GM21367 (cell line): ENCODE data around the gene WBP2NL.
"Not testable (repeated sequence)": the region's sequence is repeated elsewhere in the genome, so short reads cannot be mapped to it uniquely, and the experiment has no call there.

Experiments
- ATAC-seq: cut with Tn5 transposase; IDR thresholded peaks from one replicate; pipeline ENCODE4 v1.9.1; 2021; ENCODE audit not compliant: unreplicated experiment

Gene WBP2NL

DNA sequence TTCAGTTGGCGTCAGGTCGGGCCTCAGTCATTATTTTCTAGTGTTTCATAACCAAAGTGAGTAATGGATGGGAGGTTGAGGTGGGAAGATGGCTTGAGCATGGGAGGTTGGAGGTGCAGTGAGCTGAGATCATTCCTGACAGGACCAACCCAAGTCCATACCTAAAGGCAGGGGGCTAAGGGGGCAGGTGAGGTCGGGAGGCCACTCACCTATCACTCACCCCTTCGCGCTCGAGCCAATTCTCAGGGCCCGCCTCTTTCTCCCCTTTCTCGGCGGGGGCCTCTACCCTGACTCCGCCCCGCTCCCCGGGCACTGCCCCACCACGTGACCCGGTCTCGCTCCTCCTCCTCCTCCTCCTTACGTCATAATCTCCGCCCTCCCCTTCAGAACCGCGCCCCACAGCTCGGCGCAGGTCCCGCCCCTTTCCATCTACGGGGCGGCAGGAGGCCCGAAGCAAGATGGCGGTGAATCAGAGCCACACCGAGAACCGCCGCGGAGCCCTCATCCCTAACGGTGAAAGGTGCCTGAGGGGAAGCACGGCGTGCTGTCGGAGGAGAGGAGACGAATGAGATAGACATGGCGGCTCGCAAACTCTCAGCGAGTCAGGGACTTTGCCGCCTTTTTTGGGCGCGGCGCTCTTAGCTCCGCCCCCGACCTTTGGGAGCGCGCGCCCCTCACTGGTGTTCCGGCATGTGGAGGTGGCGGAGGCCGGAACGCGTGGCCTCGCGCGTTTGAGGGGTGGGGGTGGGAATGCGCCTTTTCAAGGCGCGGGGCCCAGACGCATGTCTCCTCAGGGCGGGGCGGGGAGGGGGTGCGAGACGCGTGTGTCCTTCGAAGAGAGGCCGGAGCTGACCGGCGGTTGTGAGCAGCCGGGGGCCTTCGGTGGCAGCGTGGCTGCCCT is at the start of gene WBP2NL:
Gene WBP2NL, plus strand, starts transcription at position 428 of the 901 bp plus-strand sequence. Its CDS starts 31 bp downstream, at position 459.
- ATAC-seq: no peak

DNA sequence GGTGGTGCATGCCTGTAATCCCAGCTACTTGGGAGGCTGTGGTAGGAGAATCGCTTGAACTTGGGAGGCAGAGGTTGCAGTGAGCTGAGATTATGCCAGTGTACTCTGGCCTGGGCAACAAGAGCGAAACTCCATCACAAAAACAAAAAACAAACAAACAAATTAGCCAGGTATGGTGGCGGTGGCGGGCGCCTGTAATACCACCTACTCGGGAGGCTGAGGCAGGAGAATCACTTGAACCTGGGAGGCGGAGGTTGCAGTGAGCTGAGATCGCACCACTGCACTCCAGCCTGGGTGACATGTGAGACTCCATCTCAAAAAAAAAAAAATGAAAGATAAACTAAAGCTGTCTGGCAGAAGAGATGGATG is 49.7 kb upstream of the WBP2NL start:
- not testable (repeated sequence) for ATAC-seq

DNA sequence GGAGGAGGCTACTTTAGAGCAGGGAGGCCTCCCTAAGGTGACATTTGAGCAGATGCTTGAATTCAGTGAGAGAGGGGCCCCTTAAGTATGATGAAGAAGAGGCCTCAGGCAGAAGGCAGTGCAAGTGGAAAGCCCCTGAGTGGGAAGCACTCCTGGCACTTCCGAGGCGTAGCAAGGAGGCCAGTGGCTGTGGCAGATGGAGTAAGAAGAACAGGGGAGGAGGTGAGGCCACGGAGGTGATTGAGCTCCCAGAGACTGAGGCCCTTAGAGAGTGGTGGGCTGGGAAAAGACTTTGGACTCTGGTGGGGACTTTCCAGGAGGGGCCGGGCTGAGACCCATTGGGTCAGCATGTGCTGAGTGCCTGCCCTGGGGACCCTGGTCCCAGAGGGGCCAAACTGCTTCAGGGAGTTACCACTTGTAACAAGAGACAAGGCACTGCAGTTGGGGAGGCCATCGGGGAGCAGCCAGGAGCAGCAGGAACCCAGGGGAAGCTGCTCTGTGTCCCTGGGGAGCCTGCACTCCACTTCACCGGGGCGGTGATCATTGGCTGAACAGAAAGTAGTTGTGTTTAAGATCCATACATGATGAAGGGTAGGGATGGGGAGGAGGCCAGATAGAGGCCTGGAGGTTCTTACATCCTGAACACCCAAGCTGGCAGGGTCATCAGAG is 49.2 kb upstream of the WBP2NL start:
- ATAC-seq: no peak

GRCh38 chr22:41951898-41952474 is 46.6 kb upstream of the WBP2NL start, which contains the start of gene SMIM45:
TSS of gene SMIM45 (plus strand) at chr22:41952150.
- ATAC-seq: no peak

GRCh38 chr22:41952713-41953112 is 45.9 kb upstream of the WBP2NL start:
- no peak for ATAC-seq

GRCh38 chr22:41957941-41958556 is 40.5 kb upstream of the WBP2NL start:
- no peak for ATAC-seq

GRCh38 chr22:41963453-41964111 is 35.0 kb upstream of the WBP2NL start:
- no peak for ATAC-seq

DNA sequence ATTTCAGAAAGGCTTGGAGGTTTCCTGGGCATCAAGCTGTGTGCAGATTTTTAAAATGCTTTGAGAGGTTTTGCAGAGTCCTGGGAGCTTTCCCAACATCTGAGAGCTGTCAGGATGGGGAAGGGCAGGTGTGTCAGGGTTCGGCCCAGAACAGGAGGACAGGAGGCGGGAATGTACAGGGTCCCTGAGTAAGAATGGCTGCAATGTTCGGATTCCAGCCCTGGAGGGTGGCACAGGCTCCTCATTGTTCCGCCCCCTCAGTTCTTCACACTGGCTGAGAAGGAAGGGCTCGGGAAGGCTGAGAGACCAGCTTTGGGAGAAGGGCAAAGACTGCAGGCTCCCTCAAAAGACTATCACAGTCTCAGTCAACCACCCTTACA is 34.5 kb upstream of the WBP2NL start:
- no peak for ATAC-seq

- no peak for ATAC-seq
These were observed 32.4 kb upstream of the WBP2NL start for GRCh38 chr22:41966225-41966606.

GRCh38 chr22:41966607-41967240 is 31.9 kb upstream of the WBP2NL start:
- ATAC-seq: no peak

- ATAC-seq: no peak
These were observed 30.0 kb upstream of the WBP2NL start for GRCh38 chr22:41968601-41969000.

DNA sequence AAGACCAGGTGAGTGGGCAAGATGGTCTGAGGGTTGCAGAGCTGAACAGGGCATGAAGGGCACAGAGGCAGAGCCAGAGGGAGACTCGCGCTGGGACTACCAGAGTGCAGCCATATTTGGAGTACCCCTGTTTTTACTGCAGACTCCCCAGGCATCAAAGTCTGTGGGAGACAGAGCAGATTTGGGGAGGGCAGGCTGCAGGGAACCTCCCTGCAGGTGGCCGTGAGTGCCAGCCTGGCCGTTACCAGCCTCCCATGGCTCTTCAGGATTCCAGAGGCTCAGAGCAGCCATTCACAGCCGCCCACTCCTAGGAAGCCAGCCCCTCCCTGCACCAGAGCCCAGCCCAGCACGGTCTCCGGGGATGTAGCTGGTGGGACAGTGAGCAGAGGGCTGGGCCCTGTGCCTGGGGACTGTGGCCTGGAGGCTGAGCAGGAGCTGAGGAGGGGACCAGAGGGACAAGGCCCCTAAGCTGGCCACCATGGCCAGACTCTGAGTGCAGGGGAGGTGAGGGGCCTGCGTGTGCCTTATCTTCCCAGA is 29.4 kb upstream of the WBP2NL start, which contains the start of gene SEPTIN3:
Gene SEPTIN3, plus strand, starts transcription at position 334 of the 537 bp plus-strand sequence. CDS start 2,050 bp downstream, outside the sequence.
- ATAC-seq: no peak

- no peak for ATAC-seq
These were observed 28.0 kb upstream of the WBP2NL start for GRCh38 chr22:41970601-41971000.

DNA sequence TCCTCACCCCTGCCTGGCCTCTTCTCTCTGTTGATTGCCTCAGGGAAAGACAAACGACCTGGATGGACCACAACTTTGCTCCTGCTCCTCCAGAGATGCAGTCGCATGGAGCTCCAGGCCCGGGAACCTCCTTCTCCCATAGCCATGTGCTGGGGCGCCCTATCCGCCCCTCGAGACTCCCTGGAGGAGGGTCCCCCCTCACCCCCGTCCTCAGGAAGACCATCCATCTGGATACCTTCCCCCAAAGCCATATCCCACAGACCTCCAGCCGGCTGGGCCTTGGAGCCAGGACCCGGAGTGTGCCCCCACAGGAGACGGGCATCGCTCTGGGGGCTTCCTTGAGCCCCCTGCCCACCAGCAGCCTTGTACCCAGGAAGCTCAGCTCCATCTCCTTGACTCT is 27.2 kb upstream of the WBP2NL start:
- no peak for ATAC-seq

DNA sequence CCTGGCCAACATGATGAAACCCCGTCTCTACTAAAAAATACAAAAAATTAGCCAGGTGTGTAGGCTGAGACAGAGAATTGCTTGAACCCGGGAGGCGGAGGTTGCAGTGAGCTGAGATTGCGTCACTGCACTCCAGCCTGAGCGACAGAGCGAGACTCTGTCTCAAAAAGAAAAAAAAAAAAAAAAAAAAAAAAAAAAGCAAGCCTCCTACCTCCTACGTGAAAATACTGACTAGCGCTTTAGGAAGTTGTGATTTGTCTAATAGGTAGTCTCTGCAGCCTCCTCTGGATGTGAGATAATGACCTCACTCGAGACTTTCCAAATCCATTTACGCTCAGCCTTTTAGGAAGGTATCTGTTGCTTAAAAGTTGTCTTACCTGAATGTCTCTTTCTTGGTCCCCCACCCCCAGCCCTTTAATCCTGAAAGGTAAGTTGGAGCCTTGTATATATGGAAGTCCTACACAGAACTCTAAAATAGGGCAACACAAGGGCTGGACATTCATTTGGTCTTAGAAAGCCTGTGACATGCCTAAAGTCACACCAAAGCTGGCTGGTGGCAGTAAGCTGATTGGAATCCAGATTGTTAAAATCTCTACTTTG is 23.8 kb upstream of the WBP2NL start:
- ATAC-seq: no peak

GRCh38 chr22:41975299-41976069 is 23.1 kb upstream of the WBP2NL start:
- ATAC-seq: no peak

- no peak for ATAC-seq
These were observed 22.3 kb upstream of the WBP2NL start for GRCh38 chr22:41976070-41976901.

DNA sequence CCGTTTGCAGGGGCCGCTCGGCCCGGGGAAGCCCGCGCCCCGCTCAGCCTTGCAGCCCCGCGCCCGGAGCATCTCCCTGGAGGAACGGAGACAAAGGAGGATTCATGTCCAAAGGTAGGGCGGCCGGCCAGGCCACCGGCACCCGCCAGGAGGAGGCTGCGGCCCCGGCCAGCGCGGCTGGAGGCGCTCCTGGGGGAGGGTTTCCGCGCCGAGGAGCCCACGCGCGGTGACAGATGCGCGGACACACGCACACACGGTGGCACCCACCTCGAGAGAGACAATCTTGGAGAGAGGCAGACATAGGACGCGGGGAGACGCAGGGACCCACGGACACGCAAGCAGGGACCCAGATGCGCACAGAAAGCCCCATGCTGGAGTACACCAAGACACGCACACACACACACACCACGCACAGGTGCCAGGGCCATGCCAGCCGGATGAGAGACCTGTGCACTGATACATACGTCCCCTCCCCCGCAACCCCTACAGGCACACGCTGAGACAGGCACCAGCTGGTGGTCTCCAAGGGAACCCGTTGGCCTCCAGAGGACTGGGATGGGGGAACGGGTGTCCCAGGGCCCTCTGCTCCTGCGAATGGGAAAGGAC is 21.5 kb upstream of the WBP2NL start:
- ATAC-seq: no peak
